GM10266 (cell line): ENCODE data around the gene YBEY.

ENCODE experiments used
- DNase-seq: peaks from one replicate; pipeline ENCODE4 v3.0.0; 2012; ENCODE audit errors: extremely low spot score
- CTCF ChIP-seq: IDR thresholded peaks from 2 replicates; pipeline ENCODE4 v1.5.1; 2012; ENCODE audit warnings: mild to moderate bottlenecking, low read depth; ENCODE audit not compliant: control insufficient read depth, insufficient read depth; ENCODE audit errors: missing control alignments

The YBEY gene

GRCh38 chr21:46294647-46295176, 8.6 kb downstream of the YBEY start:
- no peak for TF ChIP-seq CTCF
- DNase-seq = peak; percentile 68

- no peak for TF ChIP-seq CTCF
- DNase-seq = no peak
These were observed 9.1 kb downstream of the YBEY start for GRCh38 chr21:46295177-46295770.

GRCh38 chr21:46295996-46296752, 10.0 kb downstream of the YBEY start:
- TF ChIP-seq CTCF = no peak
- DNase-seq = peak; percentile 84

DNA sequence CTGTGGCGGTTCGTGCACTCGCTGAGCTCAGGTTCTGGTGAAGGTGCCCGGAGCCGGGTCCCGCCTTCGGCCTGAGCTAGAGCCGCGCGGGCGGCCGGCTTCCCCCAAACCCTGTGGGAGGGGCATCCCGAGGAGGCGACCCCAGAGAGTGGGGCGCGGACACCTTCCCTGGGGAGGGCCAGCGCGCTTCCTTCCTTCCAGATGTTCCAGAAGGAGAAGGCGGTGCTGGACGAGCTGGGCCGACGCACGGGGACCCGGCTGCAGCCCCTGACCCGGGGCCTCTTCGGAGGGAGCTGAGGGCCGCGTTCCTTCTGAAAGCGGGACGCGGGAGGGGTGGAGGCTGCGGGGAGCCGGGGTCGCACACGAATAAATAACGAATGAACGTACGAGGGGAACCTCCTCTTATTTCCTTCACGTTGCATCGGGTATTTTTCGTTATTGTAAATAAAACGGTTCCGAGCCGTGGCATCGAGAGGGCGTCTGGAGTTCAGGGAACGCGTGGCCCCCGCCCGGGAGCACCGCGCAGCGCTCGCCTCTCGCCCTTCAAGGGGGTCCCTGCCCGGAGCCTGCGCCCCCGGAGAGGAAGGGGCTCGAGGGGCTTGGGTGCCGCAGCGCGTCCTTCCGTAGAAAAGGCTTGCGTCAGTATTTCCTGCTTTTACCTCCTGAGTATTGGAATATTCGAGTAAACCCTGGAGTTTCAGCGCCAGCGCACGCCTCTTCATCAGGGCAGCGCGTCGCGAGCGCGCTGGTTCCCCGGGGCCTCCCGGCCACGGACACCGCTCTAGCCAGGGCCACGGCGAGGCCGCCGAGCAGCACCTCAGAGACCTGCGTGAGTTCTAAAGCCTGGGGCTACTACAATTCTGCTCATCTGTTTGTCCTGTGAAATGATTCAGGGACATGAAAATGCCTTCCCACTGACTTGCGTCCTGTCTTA, 11.5 kb downstream of the YBEY start:
- DNase-seq = no peak
- TF ChIP-seq CTCF = no peak

DNA sequence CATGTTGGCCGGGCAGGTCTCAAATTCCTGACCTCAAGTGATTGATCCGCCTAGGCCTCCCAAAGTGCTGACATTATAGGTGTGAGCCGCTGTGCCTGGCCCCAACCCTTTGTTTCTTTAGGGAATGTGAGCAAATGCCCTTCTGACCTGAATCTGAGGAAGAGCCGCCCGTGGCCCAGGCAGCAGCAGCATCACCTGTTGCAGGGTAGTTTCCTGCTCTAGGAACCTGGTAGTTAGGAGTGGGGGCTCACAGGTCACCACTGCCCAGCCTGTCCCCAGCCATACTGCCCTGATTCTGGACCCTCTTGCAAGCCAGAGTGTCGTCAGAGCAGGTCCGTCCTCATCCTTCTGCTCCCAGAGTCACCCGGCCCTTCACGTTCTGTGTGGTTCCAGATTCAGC, 13.0 kb downstream of the YBEY start:
- no peak for TF ChIP-seq CTCF
- DNase-seq = no peak

DNA sequence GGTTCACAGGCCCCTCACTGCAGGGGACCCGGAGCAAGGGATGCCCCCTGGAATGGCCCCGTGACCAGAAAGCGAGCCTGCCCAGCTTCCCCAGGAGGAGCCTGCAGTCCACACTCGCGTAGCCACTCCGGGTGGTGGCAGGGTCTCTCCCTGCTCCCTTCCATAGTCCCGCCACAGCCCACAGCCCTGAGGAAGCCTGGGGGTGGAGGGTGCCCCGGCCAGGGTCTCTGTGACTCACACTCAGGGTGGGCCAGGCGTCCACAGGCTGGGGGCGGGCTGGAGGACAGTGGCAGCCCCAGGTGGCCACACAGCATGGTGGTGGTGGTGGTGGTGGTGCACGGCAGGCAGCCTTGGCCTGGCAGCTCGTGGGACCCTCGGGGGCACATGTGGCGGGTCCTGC, 15.6 kb downstream of the YBEY start:
- no peak for TF ChIP-seq CTCF

More for the DNA sequence above, 15.6 kb downstream of the YBEY start:
- DNase-seq = no peak
